ENCODE results near the gene ZNF554.

The ZNF554 gene

DNA sequence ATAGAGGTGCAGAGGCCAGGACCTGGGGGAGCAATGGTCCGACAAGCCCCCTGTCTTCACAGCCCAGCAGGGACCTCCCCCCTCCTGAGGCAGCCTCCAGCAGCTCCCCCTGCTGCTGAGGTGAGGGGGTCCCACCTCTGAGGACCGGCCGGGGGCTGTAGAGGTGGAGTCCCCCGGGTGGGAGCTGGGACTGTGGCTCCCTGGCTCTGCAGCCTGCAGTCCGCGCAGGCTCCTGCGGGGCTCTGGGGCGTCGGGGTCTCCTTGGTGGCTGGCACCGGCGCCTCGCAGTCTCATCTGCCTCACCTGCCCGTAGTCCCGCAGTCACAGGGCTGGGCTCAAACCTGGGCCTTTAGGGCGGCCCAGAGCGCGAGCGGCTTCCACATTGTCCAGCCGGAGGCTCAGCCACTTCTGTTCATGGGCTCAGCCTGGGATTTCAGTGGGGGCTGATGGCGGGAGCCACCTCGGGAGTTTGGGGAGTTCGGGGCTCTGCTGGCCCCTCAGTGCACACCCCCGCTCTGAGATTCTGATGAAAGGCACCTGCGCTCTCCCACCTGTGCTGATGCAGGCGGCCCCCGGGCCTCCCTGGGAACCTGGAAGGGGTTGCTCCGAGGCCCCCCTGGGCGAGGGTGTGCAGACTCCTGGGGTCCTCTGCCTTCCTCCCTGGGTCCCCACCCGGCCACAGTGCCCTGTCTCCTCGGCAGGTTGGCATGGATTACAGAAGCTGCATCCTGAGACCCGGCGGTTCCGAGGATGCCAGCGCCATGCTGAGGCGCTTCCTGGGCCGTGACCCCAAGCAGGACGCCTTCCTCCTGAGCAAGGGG, 7.0 kb upstream of the ZNF554 start:
- H4K5ac ChIP-seq (ENCODE audit: low read length) = no peak overlapping the region
- H3K4me3 ChIP-seq (ENCODE audit: low read length) = no peak overlapping the region
- DNase-seq = no peak
- no peaks in the 10 kb centered on the region for H3K79me1 ChIP-seq (ENCODE audit: low read length)
- H2BK15ac ChIP-seq (replicated peaks; ENCODE audit: low read depth) = no peak overlapping the region
- H3K36me3 ChIP-seq (ENCODE audit: control insufficient read depth, insufficient read depth, low read length) = peaks cover 3% of the 10 kb centered on the region
- H3K79me2 ChIP-seq (ENCODE audit: control insufficient read depth, insufficient read depth, low read length) = no peaks in the 10 kb centered on the region
- no peak overlapping the region for H4K8ac ChIP-seq (ENCODE audit: low read depth, low read length)
- H2BK5ac ChIP-seq (ENCODE audit: low read length) = no peak overlapping the region
- H3K23ac ChIP-seq (ENCODE audit: low read length) = no peak overlapping the region
- no CpG with 5 or more reads among the region's 37 CpGs for WGBS (ENCODE audit: extremely low coverage, insufficient coverage, low lambda C conversion rate)
- no peak overlapping the region for H2AK5ac ChIP-seq (ENCODE audit: low read length)
- H3K27me3 ChIP-seq (ENCODE audit: insufficient read depth, low read length, poor library complexity) = no peaks in the 10 kb centered on the region
- no peak overlapping the region for H3K56ac ChIP-seq (ENCODE audit: low read length)
- no peaks in the 10 kb centered on the region for H3K4me1 ChIP-seq (ENCODE audit: control insufficient read depth, low read depth, low read length)
- H3K18ac ChIP-seq (ENCODE audit: low read length) = no peak overlapping the region
- no peak overlapping the region for H3K4ac ChIP-seq (ENCODE audit: low read depth, low read length)
- H3K27ac ChIP-seq (ENCODE audit: low read depth, low read length) = no peak overlapping the region
- no peak overlapping the region for H2BK120ac ChIP-seq (ENCODE audit: low read depth, low read length)
- no peak overlapping the region for H3K4me2 ChIP-seq (ENCODE audit: low read length)
- no peak overlapping the region for H3K9ac ChIP-seq (ENCODE audit: low read length)

DNA sequence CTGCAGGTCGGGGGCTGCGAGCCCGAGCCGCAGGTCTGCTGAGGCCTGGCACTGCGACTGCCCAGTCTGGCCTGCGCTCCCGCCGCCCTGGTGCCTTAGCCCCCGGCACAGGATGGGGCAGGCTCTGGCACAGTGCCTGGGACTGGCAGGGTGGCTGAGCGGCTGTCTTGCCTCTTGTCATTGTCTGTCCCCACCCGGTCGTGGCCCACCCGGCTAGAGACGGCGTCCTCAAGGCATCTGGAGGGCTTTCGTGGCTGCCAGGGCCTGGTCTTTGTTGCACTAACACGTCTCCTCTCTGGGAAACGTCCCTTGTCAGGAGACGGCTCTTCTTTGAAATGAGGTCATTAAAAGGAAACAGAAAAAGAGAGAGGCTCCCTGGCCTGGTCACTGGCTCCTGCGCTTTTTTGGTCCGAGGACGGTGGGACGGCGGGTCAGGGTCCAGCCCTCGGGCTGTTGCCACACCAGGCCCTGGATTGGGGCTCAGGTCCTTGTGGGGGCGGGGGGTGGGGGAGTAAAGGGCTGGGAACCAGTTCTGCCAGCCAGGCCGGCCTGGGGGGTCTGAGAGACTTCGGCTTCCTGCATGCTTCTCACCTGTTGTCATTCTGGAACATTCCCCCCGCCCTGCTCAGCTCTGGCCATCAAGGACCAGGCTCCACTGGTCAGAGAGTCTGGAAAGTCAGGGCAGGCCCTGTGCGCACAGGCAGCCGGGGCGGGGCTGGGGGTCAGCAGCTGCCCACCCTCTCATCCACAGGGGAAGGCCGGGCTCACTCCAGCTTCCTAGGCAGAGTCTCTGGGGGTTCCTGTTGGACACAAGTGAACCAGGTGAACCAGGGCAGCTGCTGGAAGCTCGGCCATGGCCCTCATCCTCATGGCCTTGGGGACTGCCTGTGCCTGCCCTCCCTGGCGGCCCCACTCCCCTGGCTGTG, 6.2 kb upstream of the ZNF554 start:
- no peak overlapping the region for H3K56ac ChIP-seq (ENCODE audit: low read length)
- WGBS (ENCODE audit: extremely low coverage, insufficient coverage, low lambda C conversion rate) = no CpG with 5 or more reads among the region's 35 CpGs
- no peak overlapping the region for H4K5ac ChIP-seq (ENCODE audit: low read length)
- no peak overlapping the region for H3K27ac ChIP-seq (ENCODE audit: low read depth, low read length)
- no peak overlapping the region for H3K4ac ChIP-seq (ENCODE audit: low read depth, low read length)
- no peaks in the 10 kb centered on the region for H3K27me3 ChIP-seq (ENCODE audit: insufficient read depth, low read length, poor library complexity)
- peak; percentile 32 for DNase-seq
- no peak overlapping the region for H3K23ac ChIP-seq (ENCODE audit: low read length)
- H3K36me3 ChIP-seq (ENCODE audit: control insufficient read depth, insufficient read depth, low read length) = peaks cover 3% of the 10 kb centered on the region
- H2AK5ac ChIP-seq (ENCODE audit: low read length) = no peak overlapping the region
- no peaks in the 10 kb centered on the region for H3K4me1 ChIP-seq (ENCODE audit: control insufficient read depth, low read depth, low read length)
- H3K9ac ChIP-seq (ENCODE audit: low read length) = no peak overlapping the region
- no peak overlapping the region for H2BK5ac ChIP-seq (ENCODE audit: low read length)
- H3K79me1 ChIP-seq (ENCODE audit: low read length) = no peaks in the 10 kb centered on the region
- H2BK15ac ChIP-seq (replicated peaks; ENCODE audit: low read depth) = no peak overlapping the region
- H3K79me2 ChIP-seq (ENCODE audit: control insufficient read depth, insufficient read depth, low read length) = no peaks in the 10 kb centered on the region
- H2BK120ac ChIP-seq (ENCODE audit: low read depth, low read length) = no peak overlapping the region
- no peak overlapping the region for H3K4me2 ChIP-seq (ENCODE audit: low read length)
- H3K18ac ChIP-seq (ENCODE audit: low read length) = no peak overlapping the region
- no peak overlapping the region for H4K8ac ChIP-seq (ENCODE audit: low read depth, low read length)
- no peak overlapping the region for H3K4me3 ChIP-seq (ENCODE audit: low read length)

DNA sequence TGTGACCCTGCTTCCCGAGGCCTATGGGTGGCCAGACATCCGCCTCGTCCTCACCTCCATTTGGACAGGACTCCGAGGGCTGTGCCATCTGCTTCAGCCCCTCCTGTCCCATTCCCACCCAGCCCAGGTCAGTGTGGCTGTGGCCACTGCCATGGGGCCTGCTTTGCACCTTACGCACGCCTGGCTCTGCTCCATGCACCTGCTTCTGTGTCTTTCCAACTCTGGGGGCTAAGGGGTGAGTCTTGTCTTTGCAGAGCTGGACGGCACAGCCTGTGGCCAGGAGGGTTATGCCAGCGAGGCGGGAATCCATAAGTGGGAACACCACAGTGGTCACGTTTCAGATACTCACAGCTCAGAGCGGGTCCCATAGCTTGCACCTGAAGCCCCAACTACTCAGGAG, 5.2 kb upstream of the ZNF554 start:
- Histone ChIP-seq H2BK15ac (replicated peaks; ENCODE audit: low read depth) (no peak overlapping the region), H3K27me3 (ENCODE audit: insufficient read depth, low read length, poor library complexity) (no peaks in the 10 kb centered on the region), H3K4me1 (ENCODE audit: control insufficient read depth, low read depth, low read length) (no peaks in the 10 kb centered on the region), H3K27ac (ENCODE audit: low read depth, low read length) (no peak overlapping the region), H2AK5ac (ENCODE audit: low read length) (no peak overlapping the region), H3K56ac (ENCODE audit: low read length) (no peak overlapping the region), H4K8ac (ENCODE audit: low read depth, low read length) (no peak overlapping the region), H3K23ac (ENCODE audit: low read length) (no peak overlapping the region), H2BK5ac (ENCODE audit: low read length) (no peak overlapping the region), H3K79me1 (ENCODE audit: low read length) (no peaks in the 10 kb centered on the region), H2BK120ac (ENCODE audit: low read depth, low read length) (no peak overlapping the region), H4K5ac (ENCODE audit: low read length) (no peak overlapping the region), H3K9ac (ENCODE audit: low read length) (no peak overlapping the region), H3K79me2 (ENCODE audit: control insufficient read depth, insufficient read depth, low read length) (no peaks in the 10 kb centered on the region), H3K36me3 (ENCODE audit: control insufficient read depth, insufficient read depth, low read length) (peaks cover 1% of the 10 kb centered on the region), H3K18ac (ENCODE audit: low read length) (no peak overlapping the region), H3K4me2 (ENCODE audit: low read length) (no peak overlapping the region), H3K4ac (ENCODE audit: low read depth, low read length) (no peak overlapping the region), H3K4me3 (ENCODE audit: low read length) (no peak overlapping the region)
- no peak for DNase-seq
- WGBS (ENCODE audit: extremely low coverage, insufficient coverage, low lambda C conversion rate) = no CpG with 5 or more reads among the region's 11 CpGs

GRCh38 chr19:2815191-2815614, 4.5 kb upstream of the ZNF554 start:
- no peak for DNase-seq
- H2BK5ac ChIP-seq (ENCODE audit: low read length) = no peak overlapping the region
- no CpG with 5 or more reads among the region's 13 CpGs for WGBS (ENCODE audit: extremely low coverage, insufficient coverage, low lambda C conversion rate)

GRCh38 chr19:2815923-2816322, 3.7 kb upstream of the ZNF554 start:
- no peak overlapping the region for H3K27ac ChIP-seq (ENCODE audit: low read depth, low read length)
- H4K5ac ChIP-seq (ENCODE audit: low read length) = no peak overlapping the region
- no CpG with 5 or more reads among the region's 15 CpGs for WGBS (ENCODE audit: extremely low coverage, insufficient coverage, low lambda C conversion rate)
- H2AK5ac ChIP-seq (ENCODE audit: low read length) = no peak overlapping the region
- no peak overlapping the region for H4K8ac ChIP-seq (ENCODE audit: low read depth, low read length)
- no peak overlapping the region for H3K4ac ChIP-seq (ENCODE audit: low read depth, low read length)
- H3K23ac ChIP-seq (ENCODE audit: low read length) = no peak overlapping the region
- no peak for DNase-seq
- no peak overlapping the region for H3K18ac ChIP-seq (ENCODE audit: low read length)
- H3K9ac ChIP-seq (ENCODE audit: low read length) = no peak overlapping the region
- H2BK15ac ChIP-seq (replicated peaks; ENCODE audit: low read depth) = no peak overlapping the region
- no peak overlapping the region for H2BK120ac ChIP-seq (ENCODE audit: low read depth, low read length)
- no peaks in the 10 kb centered on the region for H3K4me1 ChIP-seq (ENCODE audit: control insufficient read depth, low read depth, low read length)
- H3K27me3 ChIP-seq (ENCODE audit: insufficient read depth, low read length, poor library complexity) = no peaks in the 10 kb centered on the region
- H3K79me2 ChIP-seq (ENCODE audit: control insufficient read depth, insufficient read depth, low read length) = no peaks in the 10 kb centered on the region
- no peak overlapping the region for H3K56ac ChIP-seq (ENCODE audit: low read length)
- no peaks in the 10 kb centered on the region for H3K79me1 ChIP-seq (ENCODE audit: low read length)
- no peak overlapping the region for H3K4me2 ChIP-seq (ENCODE audit: low read length)
- H2BK5ac ChIP-seq (ENCODE audit: low read length) = no peak overlapping the region
- H3K36me3 ChIP-seq (ENCODE audit: control insufficient read depth, insufficient read depth, low read length) = peaks cover 1% of the 10 kb centered on the region
- H3K4me3 ChIP-seq (ENCODE audit: low read length) = no peak overlapping the region

More at GRCh38 chr19:2815191-2815614, 4.5 kb upstream of the ZNF554 start:
- Histone ChIP-seq H2BK120ac (ENCODE audit: low read depth, low read length) (no peak overlapping the region), H2AK5ac (ENCODE audit: low read length) (no peak overlapping the region), H3K4me3 (ENCODE audit: low read length) (no peak overlapping the region), H3K79me2 (ENCODE audit: control insufficient read depth, insufficient read depth, low read length) (no peaks in the 10 kb centered on the region), H3K9ac (ENCODE audit: low read length) (no peak overlapping the region), H3K4ac (ENCODE audit: low read depth, low read length) (no peak overlapping the region), H4K8ac (ENCODE audit: low read depth, low read length) (no peak overlapping the region), H3K23ac (ENCODE audit: low read length) (no peak overlapping the region), H4K5ac (ENCODE audit: low read length) (no peak overlapping the region), H2BK15ac (replicated peaks; ENCODE audit: low read depth) (no peak overlapping the region), H3K18ac (ENCODE audit: low read length) (no peak overlapping the region), H3K56ac (ENCODE audit: low read length) (no peak overlapping the region), H3K4me2 (ENCODE audit: low read length) (no peak overlapping the region), H3K79me1 (ENCODE audit: low read length) (no peaks in the 10 kb centered on the region), H3K4me1 (ENCODE audit: control insufficient read depth, low read depth, low read length) (no peaks in the 10 kb centered on the region), H3K27me3 (ENCODE audit: insufficient read depth, low read length, poor library complexity) (no peaks in the 10 kb centered on the region), H3K27ac (ENCODE audit: low read depth, low read length) (no peak overlapping the region), H3K36me3 (ENCODE audit: control insufficient read depth, insufficient read depth, low read length) (peaks cover 1% of the 10 kb centered on the region)
